Measurements from ENCODE around the gene IFI27.

IFI27 gene

GRCh38 chr14:94101748-94102147, 8.8 kb upstream of the IFI27 start:
- H3K4me2 ChIP-seq (ENCODE audit: low read depth, low read length) = no peak overlapping the region
- no peak overlapping the region for H3K9ac ChIP-seq (ENCODE audit: low read length)
- no peak overlapping the region for H2AFZ ChIP-seq (ENCODE audit: low read length)
- H3K4me1 ChIP-seq (ENCODE audit: low read length) = no peaks in the 10 kb centered on the region
- no peak overlapping the region for H3K27ac ChIP-seq (ENCODE audit: low read length)
- H3K9me2 ChIP-seq (replicated peaks; ENCODE audit: insufficient read depth, low read length) = no peaks in the 10 kb centered on the region
- no peaks in the 10 kb centered on the region for H3K36me3 ChIP-seq (replicated peaks; ENCODE audit: insufficient read depth, low read length)
- no peak overlapping the region for H3K4me3 ChIP-seq (ENCODE audit: low read length)
- H3K9me3 ChIP-seq (replicated peaks; ENCODE audit: insufficient read depth, low read length) = no peaks in the 10 kb centered on the region
- no peaks in the 10 kb centered on the region for H3F3A ChIP-seq (ENCODE audit: insufficient read depth, low read length)
- H3K27me3 ChIP-seq (replicated peaks; ENCODE audit: insufficient read depth, low read length) = no peaks in the 10 kb centered on the region
- no peak for DNase-seq
- TF ChIP-seq EZH2phosphoT487 (IDR thresholded peaks at IDR 0.05; ENCODE audit: low read length) (no peak), CTCF (IDR thresholded peaks at IDR 0.05; ENCODE audit: low read length) (no peak), EZH2 (optimal IDR thresholded peaks at IDR 0.05; ENCODE audit: low read depth, low read length) (no peak)
- no peaks in the 10 kb centered on the region for H4K20me1 ChIP-seq (ENCODE audit: insufficient read depth, low read length)
- H3K79me2 ChIP-seq (ENCODE audit: low read length) = no peaks in the 10 kb centered on the region

GRCh38 chr14:94102768-94103482, 7.6 kb upstream of the IFI27 start:
- H3K9ac ChIP-seq (ENCODE audit: low read length) = no peak overlapping the region
- H3K4me2 ChIP-seq (ENCODE audit: low read depth, low read length) = no peak overlapping the region
- no peaks in the 10 kb centered on the region for H3K79me2 ChIP-seq (ENCODE audit: low read length)
- no peak overlapping the region for H3K4me3 ChIP-seq (ENCODE audit: low read length)
- H3K9me2 ChIP-seq (replicated peaks; ENCODE audit: insufficient read depth, low read length) = no peaks in the 10 kb centered on the region
- no peak for TF ChIP-seq CTCF (IDR thresholded peaks at IDR 0.05; ENCODE audit: low read length)
- no peak for TF ChIP-seq EZH2 (optimal IDR thresholded peaks at IDR 0.05; ENCODE audit: low read depth, low read length)
- no peak for TF ChIP-seq EZH2phosphoT487 (IDR thresholded peaks at IDR 0.05; ENCODE audit: low read length)
- no peaks in the 10 kb centered on the region for H3K9me3 ChIP-seq (replicated peaks; ENCODE audit: insufficient read depth, low read length)
- H3K4me1 ChIP-seq (ENCODE audit: low read length) = no peaks in the 10 kb centered on the region
- H4K20me1 ChIP-seq (ENCODE audit: insufficient read depth, low read length) = no peaks in the 10 kb centered on the region
- no peak overlapping the region for H3K27ac ChIP-seq (ENCODE audit: low read length)
- H3K27me3 ChIP-seq (replicated peaks; ENCODE audit: insufficient read depth, low read length) = no peaks in the 10 kb centered on the region
- H3K36me3 ChIP-seq (replicated peaks; ENCODE audit: insufficient read depth, low read length) = no peaks in the 10 kb centered on the region
- no peaks in the 10 kb centered on the region for H3F3A ChIP-seq (ENCODE audit: insufficient read depth, low read length)
- no peak overlapping the region for H2AFZ ChIP-seq (ENCODE audit: low read length)
- DNase-seq = no peak

- Histone ChIP-seq H3K4me2 (ENCODE audit: low read depth, low read length) (no peak overlapping the region), H2AFZ (ENCODE audit: low read length) (no peak overlapping the region), H3K27me3 (replicated peaks; ENCODE audit: insufficient read depth, low read length) (no peaks in the 10 kb centered on the region), H3K9ac (ENCODE audit: low read length) (no peak overlapping the region), H3K9me2 (replicated peaks; ENCODE audit: insufficient read depth, low read length) (no peaks in the 10 kb centered on the region), H3K79me2 (ENCODE audit: low read length) (no peaks in the 10 kb centered on the region), H3K4me1 (ENCODE audit: low read length) (no peaks in the 10 kb centered on the region), H3K9me3 (replicated peaks; ENCODE audit: insufficient read depth, low read length) (no peaks in the 10 kb centered on the region), H3K4me3 (ENCODE audit: low read length) (no peak overlapping the region), H3K36me3 (replicated peaks; ENCODE audit: insufficient read depth, low read length) (no peaks in the 10 kb centered on the region), H4K20me1 (ENCODE audit: insufficient read depth, low read length) (no peaks in the 10 kb centered on the region), H3F3A (ENCODE audit: insufficient read depth, low read length) (no peaks in the 10 kb centered on the region), H3K27ac (ENCODE audit: low read length) (no peak overlapping the region)
- no peak for TF ChIP-seq EZH2phosphoT487 (IDR thresholded peaks at IDR 0.05; ENCODE audit: low read length)
- TF ChIP-seq EZH2 (optimal IDR thresholded peaks at IDR 0.05; ENCODE audit: low read depth, low read length) = no peak
- no peak for TF ChIP-seq CTCF (IDR thresholded peaks at IDR 0.05; ENCODE audit: low read length)
- no peak for DNase-seq
Measured at GRCh38 chr14:94103554-94104150, 6.9 kb upstream of the IFI27 start.
